ENCODE data around the gene POLR1G. TPM values are rescaled to one million over a fixed set of nuclear protein-coding genes. Genes with fewer than 3 reads are reported as not detected.

Gene POLR1G
- total RNA-seq, 6 donors from 2014 or later = 1.0 to 7.7 (median 5.8) TPM

- Histone ChIP-seq H3K4me1 (peaks cover 30 to 54% (median 48%) of the 10 kb centered on the region in 4 donors), H3K9me3 (no peaks in the 10 kb centered on the region), H3K36me3 (no peaks in the 10 kb centered on the region), H3K27ac (no peak overlapping the region), H3K4me3 (no peak overlapping the region), H3K27me3 (no peaks in the 10 kb centered on the region)
- no peak for TF ChIP-seq EP300 (IDR thresholded peaks at IDR 0.05)
- TF ChIP-seq CTCF (IDR thresholded peaks at IDR 0.05) = peak in 2 of 6 experiments; percentile 23 to 36
- DNase-seq = no peak
- ATAC-seq (ENCODE audit: low FRiP score in 2 of 2) = no peak
- 78 to 80% methylated on average over 6 of the region's 6 CpGs for WGBS, 2 donors
Measured at GRCh38 chr19:45446295-45446694, 39.9 kb downstream of the POLR1G start.

- Histone ChIP-seq H3K36me3 (no peaks in the 10 kb centered on the region), H3K4me3 (no peak overlapping the region), H3K4me1 (peaks cover 35 to 60% (median 53%) of the 10 kb centered on the region in 4 donors), H3K27me3 (no peaks in the 10 kb centered on the region), H3K9me3 (no peaks in the 10 kb centered on the region), H3K27ac (no peak overlapping the region)
- no peak for DNase-seq
- TF ChIP-seq EP300 (IDR thresholded peaks at IDR 0.05) (no peak), POLR2AphosphoS5 (IDR thresholded peaks at IDR 0.05) (no peak), POLR2A (IDR thresholded peaks at IDR 0.05) (no peak), CTCF (IDR thresholded peaks at IDR 0.05) (no peak)
- WGBS, 2 donors = 90 to 92% methylated on average over 7 of the region's 7 CpGs
- ATAC-seq (ENCODE audit: low FRiP score in 2 of 2) = no peak
Measured at GRCh38 chr19:45446944-45447343, 40.5 kb downstream of the POLR1G start.

- DNase-seq (no peak), ATAC-seq (ENCODE audit: low FRiP score in 2 of 2) (no peak)
- H3K36me3 ChIP-seq = no peaks in the 10 kb centered on the region
- 93 to 94% methylated on average over 3 of the region's 3 CpGs for WGBS, 2 donors
- no peaks in the 10 kb centered on the region for H3K9me3 ChIP-seq
- no peak overlapping the region for H3K4me3 ChIP-seq
- no peak for TF ChIP-seq EP300 (IDR thresholded peaks at IDR 0.05)
- TF ChIP-seq POLR2A (IDR thresholded peaks at IDR 0.05) = no peak
- TF ChIP-seq POLR2AphosphoS5 (IDR thresholded peaks at IDR 0.05) = no peak
- TF ChIP-seq CTCF (IDR thresholded peaks at IDR 0.05) = no peak
- H3K27me3 ChIP-seq = no peaks in the 10 kb centered on the region
- H3K4me1 ChIP-seq = peaks cover 26 to 49% (median 43%) of the 10 kb centered on the region in 4 donors
- H3K27ac ChIP-seq = no peak overlapping the region
Measured at GRCh38 chr19:45448425-45448756, 41.9 kb downstream of the POLR1G start.

GRCh38 chr19:45448887-45449299 is 42.4 kb downstream of the POLR1G start:
- Histone ChIP-seq H3K27ac (peak overlapping the region in 1 of 4 donors; percentile 93), H3K9me3 (no peaks in the 10 kb centered on the region), H3K4me1 (peaks cover 28 to 50% (median 42%) of the 10 kb centered on the region in 4 donors), H3K36me3 (no peaks in the 10 kb centered on the region), H3K4me3 (no peak overlapping the region), H3K27me3 (no peaks in the 10 kb centered on the region)
- WGBS, 2 donors = 62 to 81% methylated on average over 7 of the region's 7 CpGs
- DNase-seq = no peak
- ATAC-seq (ENCODE audit: low FRiP score in 2 of 2) = no peak
- TF ChIP-seq POLR2AphosphoS5 (IDR thresholded peaks at IDR 0.05) (no peak), POLR2A (IDR thresholded peaks at IDR 0.05) (no peak), CTCF (IDR thresholded peaks at IDR 0.05) (no peak), EP300 (IDR thresholded peaks at IDR 0.05) (no peak)

DNA sequence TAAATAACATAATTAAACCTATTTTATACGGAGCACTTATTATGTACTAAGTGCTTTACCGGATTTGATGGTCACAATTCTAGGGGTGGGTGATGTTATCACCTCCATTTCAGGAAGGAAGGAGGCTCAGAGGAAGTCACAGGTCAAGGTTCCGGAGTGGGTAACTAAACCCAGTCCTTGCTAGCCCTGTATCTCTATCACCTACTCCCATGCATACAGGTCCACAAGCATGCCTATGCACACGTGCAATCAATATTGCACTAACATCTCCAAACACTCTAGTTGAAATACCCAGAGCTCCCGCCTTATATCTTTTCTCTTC is 43.5 kb downstream of the POLR1G start:
- H3K9me3 ChIP-seq = no peaks in the 10 kb centered on the region
- H3K4me3 ChIP-seq = peak overlapping the region; percentile 6 to 71 (median 64)
- no peaks in the 10 kb centered on the region for H3K36me3 ChIP-seq
- peak overlapping the region; percentile 83 to 93 (median 88) for H3K27ac ChIP-seq
- H3K4me1 ChIP-seq = peaks cover 30 to 50% (median 41%) of the 10 kb centered on the region in 4 donors
- DNase-seq (no peak), ATAC-seq (ENCODE audit: low FRiP score in 2 of 2) (no peak)
- TF ChIP-seq POLR2A (IDR thresholded peaks at IDR 0.05) = no peak
- TF ChIP-seq EP300 (IDR thresholded peaks at IDR 0.05) = no peak
- no peaks in the 10 kb centered on the region for H3K27me3 ChIP-seq
- WGBS, 2 donors = 14 to 32% methylated on average over 5 of the region's 5 CpGs
